ENCODE measurements around the gene TWIST1. TPM values are rescaled to one million over a fixed set of nuclear protein-coding genes. Genes with fewer than 3 reads are reported as not detected.

TWIST1 gene
- polyA plus RNA-seq, 1 donor from 2014 or later: not detected

DNA sequence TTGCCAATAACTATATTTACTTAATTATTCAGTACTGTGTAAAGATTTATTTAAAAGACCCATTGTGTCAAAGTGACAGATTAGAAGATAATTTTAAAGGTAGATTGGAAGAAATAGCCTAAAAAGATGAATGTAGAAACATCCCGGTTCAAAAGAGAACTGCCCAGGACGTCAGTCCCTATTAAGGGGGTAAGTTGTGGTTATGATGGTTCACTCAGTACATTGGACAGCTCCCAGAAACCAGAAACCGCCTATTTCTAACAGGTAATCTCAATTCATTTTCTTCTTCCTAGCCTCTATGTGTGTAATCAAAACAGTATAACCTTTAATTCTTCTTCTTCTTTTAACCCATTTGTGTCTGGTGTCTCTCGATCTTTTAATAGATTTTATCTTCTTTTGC, 29.3 kb upstream of the TWIST1 start:
- no peak overlapping the region for H3K4me3 ChIP-seq (ENCODE audit: low read length)

DNA sequence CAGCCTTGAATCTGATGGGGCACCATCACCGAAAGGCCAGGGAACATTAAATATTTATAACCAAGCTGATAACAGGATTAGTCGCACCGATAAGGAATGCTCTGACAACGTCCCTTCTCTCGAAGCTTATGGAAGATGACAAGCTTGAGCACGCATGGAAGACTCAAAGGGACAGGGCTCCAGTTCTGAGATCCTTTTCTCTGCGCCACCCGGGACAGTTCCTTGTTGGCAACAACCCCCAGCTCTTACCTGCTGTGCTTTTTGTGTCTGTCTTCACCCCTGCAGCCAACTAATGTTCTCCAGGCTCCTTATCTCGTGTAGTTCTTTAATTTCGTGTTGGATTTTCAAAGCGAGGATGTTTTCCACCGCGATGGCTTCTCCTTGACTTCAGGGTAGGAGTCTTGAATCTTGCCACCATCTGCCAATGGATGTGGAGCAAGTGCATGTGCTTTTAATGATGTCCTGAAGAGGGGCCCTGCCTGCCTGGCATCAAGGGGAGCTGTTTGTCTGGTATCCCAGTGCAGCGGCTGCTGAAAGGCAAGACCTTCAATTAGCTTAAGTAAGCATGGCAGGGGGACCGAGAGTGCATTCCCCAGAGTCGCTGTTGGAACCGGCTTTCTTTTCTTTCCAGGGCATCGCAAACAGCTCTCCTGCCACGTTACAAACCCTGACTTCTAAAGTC, 28.1 kb upstream of the TWIST1 start:
- Histone ChIP-seq H3K9me2 (ENCODE audit: insufficient read depth, low read length) (no peaks in the 10 kb centered on the region), H3F3A (ENCODE audit: insufficient read depth, low read length, poor library complexity, severe bottlenecking) (no peaks in the 10 kb centered on the region), H2AFZ (ENCODE audit: low read depth, low read length) (no peak overlapping the region), H3K9ac (ENCODE audit: low read length) (no peak overlapping the region), H3K4me2 (ENCODE audit: low read length) (no peak overlapping the region), H3K27me3 (ENCODE audit: insufficient read depth, low read depth, low read length) (peaks cover 84% of the 10 kb centered on the region), H3K36me3 (ENCODE audit: insufficient read depth, low read length) (no peaks in the 10 kb centered on the region), H3K27ac (ENCODE audit: low read length) (no peak overlapping the region), H3K4me3 (ENCODE audit: low read length) (peak overlapping the region; percentile 50), H3K79me2 (replicated peaks; ENCODE audit: insufficient read depth, low read length) (no peaks in the 10 kb centered on the region), H4K20me1 (ENCODE audit: insufficient read depth) (no peaks in the 10 kb centered on the region), H3K9me3 (ENCODE audit: low read length) (no peaks in the 10 kb centered on the region)
- no peak for TF ChIP-seq EZH2 (IDR thresholded peaks at IDR 0.05; ENCODE audit: borderline replicate concordance, insufficient read depth, low read length, poor library complexity, severe bottlenecking)
- TF ChIP-seq EP300 (conservative IDR thresholded peaks at IDR 0.05; ENCODE audit: poor library complexity, severe bottlenecking): no peak
- no peak for TF ChIP-seq POLR2AphosphoS5 (IDR thresholded peaks at IDR 0.05)
- no peak for TF ChIP-seq MXI1 (conservative IDR thresholded peaks at IDR 0.05; ENCODE audit: poor library complexity, severe bottlenecking)
- TF ChIP-seq, protein P1, sequence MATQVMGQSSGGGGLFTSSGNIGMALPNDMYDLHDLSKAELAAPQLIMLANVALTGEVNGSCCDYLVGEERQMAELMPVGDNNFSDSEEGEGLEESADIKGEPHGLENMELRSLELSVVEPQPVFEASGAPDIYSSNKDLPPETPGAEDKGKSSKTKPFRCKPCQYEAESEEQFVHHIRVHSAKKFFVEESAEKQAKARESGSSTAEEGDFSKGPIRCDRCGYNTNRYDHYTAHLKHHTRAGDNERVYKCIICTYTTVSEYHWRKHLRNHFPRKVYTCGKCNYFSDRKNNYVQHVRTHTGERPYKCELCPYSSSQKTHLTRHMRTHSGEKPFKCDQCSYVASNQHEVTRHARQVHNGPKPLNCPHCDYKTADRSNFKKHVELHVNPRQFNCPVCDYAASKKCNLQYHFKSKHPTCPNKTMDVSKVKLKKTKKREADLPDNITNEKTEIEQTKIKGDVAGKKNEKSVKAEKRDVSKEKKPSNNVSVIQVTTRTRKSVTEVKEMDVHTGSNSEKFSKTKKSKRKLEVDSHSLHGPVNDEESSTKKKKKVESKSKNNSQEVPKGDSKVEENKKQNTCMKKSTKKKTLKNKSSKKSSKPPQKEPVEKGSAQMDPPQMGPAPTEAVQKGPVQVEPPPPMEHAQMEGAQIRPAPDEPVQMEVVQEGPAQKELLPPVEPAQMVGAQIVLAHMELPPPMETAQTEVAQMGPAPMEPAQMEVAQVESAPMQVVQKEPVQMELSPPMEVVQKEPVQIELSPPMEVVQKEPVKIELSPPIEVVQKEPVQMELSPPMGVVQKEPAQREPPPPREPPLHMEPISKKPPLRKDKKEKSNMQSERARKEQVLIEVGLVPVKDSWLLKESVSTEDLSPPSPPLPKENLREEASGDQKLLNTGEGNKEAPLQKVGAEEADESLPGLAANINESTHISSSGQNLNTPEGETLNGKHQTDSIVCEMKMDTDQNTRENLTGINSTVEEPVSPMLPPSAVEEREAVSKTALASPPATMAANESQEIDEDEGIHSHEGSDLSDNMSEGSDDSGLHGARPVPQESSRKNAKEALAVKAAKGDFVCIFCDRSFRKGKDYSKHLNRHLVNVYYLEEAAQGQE (IDR thresholded peaks at IDR 0.05; ENCODE audit: borderline replicate concordance): no peak
- TF ChIP-seq, protein P2, sequence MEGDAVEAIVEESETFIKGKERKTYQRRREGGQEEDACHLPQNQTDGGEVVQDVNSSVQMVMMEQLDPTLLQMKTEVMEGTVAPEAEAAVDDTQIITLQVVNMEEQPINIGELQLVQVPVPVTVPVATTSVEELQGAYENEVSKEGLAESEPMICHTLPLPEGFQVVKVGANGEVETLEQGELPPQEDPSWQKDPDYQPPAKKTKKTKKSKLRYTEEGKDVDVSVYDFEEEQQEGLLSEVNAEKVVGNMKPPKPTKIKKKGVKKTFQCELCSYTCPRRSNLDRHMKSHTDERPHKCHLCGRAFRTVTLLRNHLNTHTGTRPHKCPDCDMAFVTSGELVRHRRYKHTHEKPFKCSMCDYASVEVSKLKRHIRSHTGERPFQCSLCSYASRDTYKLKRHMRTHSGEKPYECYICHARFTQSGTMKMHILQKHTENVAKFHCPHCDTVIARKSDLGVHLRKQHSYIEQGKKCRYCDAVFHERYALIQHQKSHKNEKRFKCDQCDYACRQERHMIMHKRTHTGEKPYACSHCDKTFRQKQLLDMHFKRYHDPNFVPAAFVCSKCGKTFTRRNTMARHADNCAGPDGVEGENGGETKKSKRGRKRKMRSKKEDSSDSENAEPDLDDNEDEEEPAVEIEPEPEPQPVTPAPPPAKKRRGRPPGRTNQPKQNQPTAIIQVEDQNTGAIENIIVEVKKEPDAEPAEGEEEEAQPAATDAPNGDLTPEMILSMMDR (IDR thresholded peaks at IDR 0.05; ENCODE audit: poor library complexity, severe bottlenecking): no peak
- TF ChIP-seq SMC3 (conservative IDR thresholded peaks at IDR 0.05; ENCODE audit: poor library complexity): no peak
- no peak for TF ChIP-seq TAF1 (IDR thresholded peaks at IDR 0.05; ENCODE audit: low read depth)
- TF ChIP-seq RAD21 (conservative IDR thresholded peaks at IDR 0.05): no peak

More for the DNA sequence above, 29.3 kb upstream of the TWIST1 start:
- Histone ChIP-seq H3K9ac (ENCODE audit: low read length) (no peak overlapping the region), H3F3A (ENCODE audit: insufficient read depth, low read length, poor library complexity, severe bottlenecking) (no peaks in the 10 kb centered on the region), H3K4me2 (ENCODE audit: low read length) (no peak overlapping the region), H4K20me1 (ENCODE audit: insufficient read depth) (no peaks in the 10 kb centered on the region), H3K79me2 (replicated peaks; ENCODE audit: insufficient read depth, low read length) (no peaks in the 10 kb centered on the region), H3K9me3 (ENCODE audit: low read length) (no peaks in the 10 kb centered on the region), H3K36me3 (ENCODE audit: insufficient read depth, low read length) (no peaks in the 10 kb centered on the region), H3K9me2 (ENCODE audit: insufficient read depth, low read length) (no peaks in the 10 kb centered on the region), H3K27ac (ENCODE audit: low read length) (no peak overlapping the region), H2AFZ (ENCODE audit: low read depth, low read length) (no peak overlapping the region), H3K27me3 (ENCODE audit: insufficient read depth, low read depth, low read length) (peaks cover 72% of the 10 kb centered on the region)
- TF ChIP-seq RAD21 (conservative IDR thresholded peaks at IDR 0.05) (no peak), MXI1 (conservative IDR thresholded peaks at IDR 0.05; ENCODE audit: poor library complexity, severe bottlenecking) (no peak), POLR2AphosphoS5 (IDR thresholded peaks at IDR 0.05) (no peak), SMC3 (conservative IDR thresholded peaks at IDR 0.05; ENCODE audit: poor library complexity) (no peak), EZH2 (IDR thresholded peaks at IDR 0.05; ENCODE audit: borderline replicate concordance, insufficient read depth, low read length, poor library complexity, severe bottlenecking) (no peak), TAF1 (IDR thresholded peaks at IDR 0.05; ENCODE audit: low read depth) (no peak), EP300 (conservative IDR thresholded peaks at IDR 0.05; ENCODE audit: poor library complexity, severe bottlenecking) (no peak)
- TF ChIP-seq, protein P2 (IDR thresholded peaks at IDR 0.05; ENCODE audit: poor library complexity, severe bottlenecking): no peak
- TF ChIP-seq, protein P1 (IDR thresholded peaks at IDR 0.05; ENCODE audit: borderline replicate concordance): no peak

Measured in neural cell (in vitro differentiated cells).